Right lobe of liver (tissue), 6 donors: ENCODE results near the gene IPO11. TPM values are rescaled to one million over a fixed set of nuclear protein-coding genes. Genes with fewer than 3 reads are reported as not detected.

ENCODE experiments used
- ATAC-seq, 4 donors: fragments of 200-7000 bp; cut with Tn5 transposase; one replicate each; pipeline ENCODE4 v1.9.1; 2020; ENCODE audit warnings: mild to moderate bottlenecking in 4 of 4, moderate library complexity in 4 of 4
- DNase-seq, 3 donors: peaks; one replicate each; pipeline ENCODE4 v3.0.0-alpha.2; 2020
- H3K27ac ChIP-seq, 3 donors: fragments of 200-600 bp; one replicate each; pipeline ENCODE4 v1.8.0; 2022
- H3K27me3 ChIP-seq, 2 donors: fragments of 200-600 bp; one replicate each; pipeline ENCODE4 v1.8.0; 2022
- H3K36me3 ChIP-seq, 4 donors: fragments of 200-600 bp; sonication (generic) in 1 of 4; one replicate each; pipeline versions ENCODE4 v1.5.1 to v1.8.0; 2017 to 2022; ENCODE audit warnings: control low read depth in 1 of 4
- H3K4me1 ChIP-seq, 4 donors: fragments of 200-600 bp; sonication (generic) in 1 of 4; one replicate each; pipeline versions ENCODE4 v1.5.1 to v1.8.0; 2017 to 2022; ENCODE audit warnings: control low read depth in 1 of 4
- H3K4me3 ChIP-seq, 3 donors: fragments of 200-600 bp; one replicate each; pipeline ENCODE4 v1.8.0; 2022
- H3K9me3 ChIP-seq, 4 donors: fragments of 200-600 bp; sonication (generic) in 1 of 4; one replicate each; pipeline versions ENCODE4 v1.5.1 to v1.8.0; 2017 to 2022; ENCODE audit warnings: control low read depth in 1 of 4
- CTCF ChIP-seq, 4 donors: fragments of 200-600 bp in 3 of 4; fragments of 450-650 bp in 1 of 4; IDR thresholded peaks; one replicate each; pipeline versions ENCODE4 v1.5.1 to v1.8.0; 2016 to 2022; ENCODE audit warnings: antibody characterized with exemption in 4 of 4, mild to moderate bottlenecking in 2 of 4
- POLR2A ChIP-seq: fragments of 450-650 bp; IDR thresholded peaks from one replicate; pipeline ENCODE4 v1.6.1; 2017; ENCODE audit warnings: antibody characterized with exemption, mild to moderate bottlenecking
- WGBS: methylation state at CpG from one replicate; pipeline ENCODE4 v1.1.6; 2018; ENCODE audit warnings: low coverage, low lambda C conversion rate; ENCODE audit not compliant: insufficient coverage; ENCODE audit errors: missing lambda C conversion rate; 5-methylcytosine and 5-hydroxymethylcytosine counted together
- intact Hi-C, 2 donors: fragments of 100-400 bp; cut with DNase I; formaldehyde crosslinking; loops; one replicate each; pipeline versions ENCODE4 v1.11.2 to v1.14.1; 2022
- total RNA-seq, 6 experiments: library from RNA; depleted of rRNA in 2 of 6; stranded (reverse); fragments of >200 nt in 2 of 6; fragmentation: NEBNext Ultra II Directional in 3 of 6; extraction: Animal tissue kit (Norgen Biotek cat#: 25700) in 3 of 6; gene quantifications; one replicate each; pipeline versions ENCODE4 v1.1.0 to v1.2.4, GENCODE V29; 2016 to 2023
- donor health status: DM: no; HTN: yes; CAD: no.
- donor health status: DM: no; HTN: no; CAD: no.
- donor health status: DM: no; HTN: no; CAD: no.
- donor health status: DM: no; HTN: yes; CAD: no.
- donor health status: DM: no; HTN: yes; CAD: no.

The IPO11 gene
- total RNA-seq, 6 experiments from 2014 or later: 8.3 to 15.7 (median 13.6) TPM

- TF ChIP-seq POLR2A (no peak), CTCF (IDR thresholded peaks at IDR 0.05) (no peak)
- ATAC-seq: no peak
- 91% methylated on average over 6 of the region's 6 CpGs for WGBS
- Histone ChIP-seq H3K4me3 (no peak overlapping the region), H3K9me3 (no peaks in the 10 kb centered on the region), H3K4me1 (no peaks in the 10 kb centered on the region), H3K27me3 (no peaks in the 10 kb centered on the region), H3K36me3 (peaks cover 0 to 8% (median 0%) of the 10 kb centered on the region in 4 donors), H3K27ac (no peak overlapping the region)
- intact Hi-C loops: loop anchor here (10.0 kb wide), 1 partner anchor 319 kb away; no protein-coding TSS in a partner anchor
- DNase-seq: no peak
These were observed 53.7 kb downstream of the IPO11 start for GRCh38 chr5:62465985-62466925.

GRCh38 chr5:62473209-62473608 is 60.6 kb downstream of the IPO11 start:
- ATAC-seq (no peak), DNase-seq (no peak)
- intact Hi-C loops: no loop called here
- H3K4me1 ChIP-seq: no peaks in the 10 kb centered on the region
- H3K4me3 ChIP-seq: no peak overlapping the region
- H3K27ac ChIP-seq: no peak overlapping the region
- no peaks in the 10 kb centered on the region for H3K27me3 ChIP-seq
- TF ChIP-seq CTCF (IDR thresholded peaks at IDR 0.05) (no peak), POLR2A (no peak)
- 53% methylated on average over 1 of the region's 1 CpG for WGBS
- no peaks in the 10 kb centered on the region for H3K9me3 ChIP-seq
- peaks cover 0 to 3% (median 1%) of the 10 kb centered on the region in 4 donors for H3K36me3 ChIP-seq

- H3K4me1 ChIP-seq: no peaks in the 10 kb centered on the region
- H3K27me3 ChIP-seq: no peaks in the 10 kb centered on the region
- TF ChIP-seq POLR2A (no peak), CTCF (IDR thresholded peaks at IDR 0.05) (no peak)
- H3K36me3 ChIP-seq: peaks cover 0 to 3% (median 0%) of the 10 kb centered on the region in 4 donors
- H3K4me3 ChIP-seq: no peak overlapping the region
- 94% methylated on average over 6 of the region's 9 CpGs for WGBS
- no peak for DNase-seq
- no peak overlapping the region for H3K27ac ChIP-seq
- no peak for ATAC-seq
- intact Hi-C loops: no loop called here
- no peaks in the 10 kb centered on the region for H3K9me3 ChIP-seq
These were observed 62.5 kb downstream of the IPO11 start for GRCh38 chr5:62475072-62475471.

- TF ChIP-seq POLR2A: no peak
- TF ChIP-seq CTCF (IDR thresholded peaks at IDR 0.05): no peak
- Histone ChIP-seq H3K27me3 (no peaks in the 10 kb centered on the region), H3K4me1 (no peaks in the 10 kb centered on the region), H3K36me3 (peaks cover 0 to 3% (median 0%) of the 10 kb centered on the region in 4 donors), H3K4me3 (no peak overlapping the region), H3K27ac (no peak overlapping the region), H3K9me3 (no peaks in the 10 kb centered on the region)
- ATAC-seq (no peak), DNase-seq (no peak)
- WGBS: 93% methylated on average over 2 of the region's 2 CpGs
- intact Hi-C loops: no loop called here
These were observed 65.2 kb downstream of the IPO11 start for GRCh38 chr5:62477801-62478200.
